HG03139 (cell line): ENCODE measurements around the gene WNT3A.
"Not testable (repeated sequence)": the region's sequence is repeated elsewhere in the genome, so short reads cannot be mapped to it uniquely, and the experiment has no call there.

ENCODE experiments used
- ATAC-seq: cut with Tn5 transposase; IDR thresholded peaks from one replicate; pipeline ENCODE4 v1.9.1; 2021; ENCODE audit not compliant: unreplicated experiment

Gene WNT3A, protein sequence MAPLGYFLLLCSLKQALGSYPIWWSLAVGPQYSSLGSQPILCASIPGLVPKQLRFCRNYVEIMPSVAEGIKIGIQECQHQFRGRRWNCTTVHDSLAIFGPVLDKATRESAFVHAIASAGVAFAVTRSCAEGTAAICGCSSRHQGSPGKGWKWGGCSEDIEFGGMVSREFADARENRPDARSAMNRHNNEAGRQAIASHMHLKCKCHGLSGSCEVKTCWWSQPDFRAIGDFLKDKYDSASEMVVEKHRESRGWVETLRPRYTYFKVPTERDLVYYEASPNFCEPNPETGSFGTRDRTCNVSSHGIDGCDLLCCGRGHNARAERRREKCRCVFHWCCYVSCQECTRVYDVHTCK

DNA sequence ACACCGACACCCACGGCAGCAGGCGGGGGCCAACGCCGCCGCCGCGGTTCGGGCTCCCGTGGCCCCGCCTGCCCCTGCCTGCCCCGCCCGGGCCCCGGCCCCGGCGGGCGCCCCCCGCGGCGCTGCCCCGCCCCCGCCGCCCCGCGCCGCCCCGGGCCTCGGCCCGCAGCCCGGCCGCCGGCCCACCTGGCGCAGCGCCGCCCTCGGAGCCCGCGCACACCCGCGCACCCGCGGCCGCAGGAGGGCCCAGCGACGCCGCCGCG lies at the start of gene WNT3A:
WNT3A (plus strand) TSS at position 213 of the 263 bp plus-strand sequence. CDS start 131 bp downstream, outside the sequence.
- ATAC-seq = no peak

GRCh38 chr1:227958617-227959324 lies 48.0 kb upstream of the WNT3A start:
- ATAC-seq = no peak

DNA sequence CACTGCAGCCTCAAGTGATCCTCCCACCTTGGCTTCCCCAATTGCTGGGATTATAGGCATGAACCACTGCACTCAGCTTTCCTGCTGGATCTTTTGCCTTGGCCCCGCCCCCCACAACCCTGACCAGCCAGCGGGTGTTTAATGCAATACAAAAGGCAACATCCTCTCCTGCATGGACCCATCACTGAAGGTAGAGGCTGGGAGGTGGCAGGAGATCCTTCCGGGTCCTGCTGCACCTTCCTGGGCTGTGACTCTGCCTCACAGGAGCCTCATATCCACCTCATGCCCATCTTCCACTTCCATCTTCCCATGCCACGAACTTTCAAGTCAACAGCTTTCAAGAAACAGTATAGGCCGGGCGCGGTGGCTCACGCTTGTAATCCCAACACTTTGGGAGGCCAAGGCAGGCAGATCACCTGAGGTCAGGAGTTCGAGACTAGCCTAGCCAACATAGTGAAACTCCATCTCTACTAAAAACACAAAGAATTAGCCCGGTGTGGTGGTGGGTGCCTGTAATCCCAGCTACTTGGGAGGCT lies 47.4 kb upstream of the WNT3A start:
- ATAC-seq = no peak

DNA sequence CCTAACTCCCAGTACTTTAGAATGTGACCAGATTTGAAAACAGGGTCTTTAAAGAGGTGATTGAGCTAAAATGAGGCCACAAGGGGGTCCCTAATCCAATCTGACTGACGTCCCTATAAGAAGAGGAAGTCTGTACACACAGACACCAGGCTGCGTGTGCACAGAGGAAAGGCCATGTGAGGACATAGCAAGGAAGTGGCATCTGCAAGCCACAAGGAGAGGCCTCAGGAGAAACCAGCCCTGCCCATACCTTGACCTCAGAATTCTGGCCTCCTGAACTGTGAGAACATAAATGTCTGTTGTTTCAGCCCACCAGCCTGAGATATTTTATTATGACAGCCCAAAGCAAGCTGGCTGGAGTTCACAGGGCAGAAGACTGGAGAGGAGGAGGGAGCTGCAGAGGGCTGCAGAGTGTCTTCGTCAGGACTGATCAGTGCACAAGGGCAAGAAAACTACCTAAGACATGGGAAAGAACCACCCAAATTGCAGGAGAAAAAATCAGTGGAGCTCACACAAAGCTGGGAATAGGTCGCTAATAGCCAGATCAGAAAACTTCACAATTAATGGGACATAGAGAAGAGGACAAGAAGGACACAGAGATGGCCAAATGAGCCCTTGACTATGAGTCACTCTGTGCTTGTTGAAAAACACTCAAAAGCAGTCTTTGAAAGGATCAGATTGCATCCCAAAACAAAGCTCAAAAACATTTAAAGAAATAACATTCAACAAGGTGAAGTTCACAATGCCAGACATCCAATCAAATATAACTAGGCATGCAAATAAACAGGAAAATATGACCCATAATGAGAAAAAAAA lies 44.9 kb upstream of the WNT3A start:
- no peak for ATAC-seq

DNA sequence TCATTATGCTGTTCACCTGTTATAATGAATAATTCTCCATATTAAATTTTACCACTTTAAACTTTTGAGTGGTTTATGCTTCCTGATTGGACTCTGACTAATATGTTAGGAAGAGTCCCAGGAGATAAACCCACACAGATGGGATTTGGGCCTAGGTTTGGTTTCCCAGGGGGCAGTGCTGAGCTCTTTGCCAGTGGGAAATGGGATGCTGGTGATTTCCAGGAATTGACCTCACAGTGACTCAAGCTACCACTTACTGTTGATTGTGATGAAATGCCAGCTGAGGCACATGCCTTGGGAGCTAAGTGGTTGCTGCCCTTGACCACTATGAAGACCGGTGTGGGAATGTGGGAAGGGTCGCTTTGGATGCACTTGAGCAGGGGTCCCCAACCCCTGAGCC lies 40.1 kb upstream of the WNT3A start:
- not testable (repeated sequence) for ATAC-seq

GRCh38 chr1:227967815-227968214 lies 39.0 kb upstream of the WNT3A start:
- not testable (repeated sequence) for ATAC-seq

GRCh38 chr1:227970076-227970995 lies 36.5 kb upstream of the WNT3A start:
- not testable (repeated sequence) for ATAC-seq

- ATAC-seq = not testable (repeated sequence)
Measured at GRCh38 chr1:227971216-227971615, 35.6 kb upstream of the WNT3A start.

DNA sequence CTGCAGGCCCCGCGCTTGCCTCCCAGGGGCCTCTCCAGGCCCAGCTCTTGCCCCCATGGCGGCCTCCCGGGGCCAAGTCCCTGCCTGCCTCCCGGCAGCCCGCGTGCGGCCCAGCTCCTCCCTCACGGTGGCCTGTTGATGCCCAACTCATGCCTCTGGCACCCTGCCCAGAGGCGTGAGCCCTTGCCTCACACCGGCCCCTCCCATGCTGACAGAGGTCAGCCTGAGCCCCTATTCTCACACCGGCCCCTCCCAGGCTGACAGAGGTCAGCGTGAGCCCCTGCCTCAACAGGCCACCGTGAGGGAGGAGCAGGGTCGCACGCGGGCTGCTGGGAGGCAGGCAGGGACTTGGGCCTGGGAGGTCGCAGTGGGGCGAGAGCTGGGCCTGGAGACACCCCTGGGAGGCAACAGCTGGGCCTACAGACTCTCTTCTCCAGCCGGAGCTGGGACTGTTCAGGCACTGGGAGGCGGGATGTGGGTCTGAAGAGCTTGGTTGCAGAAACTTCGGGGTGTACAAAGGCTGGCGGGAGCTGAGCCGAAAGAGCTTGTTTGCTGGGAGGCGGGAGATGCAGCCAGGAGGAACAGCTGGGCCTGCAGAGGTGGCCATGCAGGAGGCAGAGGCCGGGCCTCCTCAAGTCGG lies 35.0 kb upstream of the WNT3A start:
- ATAC-seq = not testable (repeated sequence)

- ATAC-seq = not testable (repeated sequence)
Measured at GRCh38 chr1:227972283-227972679, 34.5 kb upstream of the WNT3A start.

- not testable (repeated sequence) for ATAC-seq
Measured at GRCh38 chr1:227972843-227973374, 33.9 kb upstream of the WNT3A start.

DNA sequence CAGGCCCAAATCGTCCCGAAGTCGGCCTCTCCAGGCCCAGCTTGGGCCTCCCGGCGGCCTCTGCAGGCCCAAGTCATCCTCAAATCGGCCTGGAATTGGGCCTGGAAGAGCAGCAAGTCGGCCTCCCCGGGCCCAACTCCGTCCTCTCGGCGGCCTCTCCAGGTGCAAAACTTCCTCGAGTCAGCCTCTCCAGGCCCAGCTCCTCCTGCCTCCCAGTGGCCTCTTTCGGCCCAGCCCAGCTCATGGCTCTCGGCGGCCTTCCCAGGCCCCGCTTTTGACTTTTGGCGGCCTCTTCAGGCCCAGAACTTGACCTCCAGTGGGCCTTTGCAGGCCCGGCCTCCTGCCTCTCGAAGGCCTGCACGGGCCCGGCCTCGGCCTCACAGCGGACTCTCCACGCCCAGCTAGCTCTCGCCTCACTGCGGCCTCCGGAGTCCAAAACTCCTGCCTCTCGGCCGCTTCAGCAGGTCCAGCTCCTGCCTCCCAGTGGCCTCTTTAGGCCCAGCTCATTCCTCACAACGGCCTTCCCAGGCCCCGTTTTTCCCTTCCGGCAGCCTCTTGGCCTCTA lies 33.0 kb upstream of the WNT3A start:
- ATAC-seq = not testable (repeated sequence)

GRCh38 chr1:227975583-227976283 lies 31.1 kb upstream of the WNT3A start:
- ATAC-seq = not testable (repeated sequence)

DNA sequence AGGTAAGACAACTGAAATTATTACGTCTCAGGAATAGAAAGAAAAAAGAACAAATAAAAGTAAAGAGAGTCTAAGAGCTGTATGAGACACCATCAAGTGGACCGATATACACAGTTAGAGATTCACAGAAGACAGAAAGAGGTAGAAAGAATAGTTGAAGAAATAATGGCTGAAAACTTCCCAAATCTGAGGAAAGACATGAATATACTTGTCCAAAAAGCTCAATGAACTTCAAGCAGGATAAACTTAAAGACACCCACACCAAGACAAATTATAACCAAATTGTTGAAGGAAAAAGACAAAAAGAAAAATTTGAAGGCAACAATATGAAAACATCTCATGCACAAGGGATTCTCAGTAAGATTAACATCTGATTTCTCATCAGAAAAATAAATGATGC lies 19.6 kb upstream of the WNT3A start:
- no peak for ATAC-seq

DNA sequence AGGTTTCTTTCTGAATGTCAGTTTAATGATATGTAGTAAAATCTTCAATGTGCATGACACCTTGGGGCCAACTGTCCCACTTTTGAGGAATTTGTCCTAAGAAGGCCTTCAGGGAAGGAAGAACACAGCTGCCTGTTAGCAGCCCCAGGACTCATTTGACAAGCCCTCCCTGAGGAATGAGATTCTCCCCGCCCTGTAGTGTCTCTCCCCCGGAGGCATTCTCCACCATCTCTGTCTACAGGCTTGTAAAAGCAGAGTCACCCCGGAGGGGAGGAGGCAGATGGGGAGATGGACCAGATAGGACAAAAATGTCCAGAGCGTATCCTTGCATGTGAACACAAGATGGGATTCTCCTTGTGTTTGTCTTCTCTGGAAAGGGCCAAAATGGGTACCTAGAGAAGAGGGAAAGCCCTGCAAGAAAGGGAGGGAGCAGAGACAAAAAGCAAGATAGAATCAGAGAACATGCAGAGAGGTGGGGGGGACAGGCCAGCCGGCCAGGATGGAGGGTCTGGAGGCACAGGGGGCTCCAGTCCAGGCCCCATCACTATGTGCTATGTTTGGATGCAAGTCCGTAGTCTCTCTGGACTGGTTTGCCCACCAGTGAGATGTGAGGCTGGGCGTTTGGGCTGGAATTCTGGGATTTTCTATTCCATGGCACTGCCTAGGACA lies 12.0 kb upstream of the WNT3A start:
- ATAC-seq = no peak

DNA sequence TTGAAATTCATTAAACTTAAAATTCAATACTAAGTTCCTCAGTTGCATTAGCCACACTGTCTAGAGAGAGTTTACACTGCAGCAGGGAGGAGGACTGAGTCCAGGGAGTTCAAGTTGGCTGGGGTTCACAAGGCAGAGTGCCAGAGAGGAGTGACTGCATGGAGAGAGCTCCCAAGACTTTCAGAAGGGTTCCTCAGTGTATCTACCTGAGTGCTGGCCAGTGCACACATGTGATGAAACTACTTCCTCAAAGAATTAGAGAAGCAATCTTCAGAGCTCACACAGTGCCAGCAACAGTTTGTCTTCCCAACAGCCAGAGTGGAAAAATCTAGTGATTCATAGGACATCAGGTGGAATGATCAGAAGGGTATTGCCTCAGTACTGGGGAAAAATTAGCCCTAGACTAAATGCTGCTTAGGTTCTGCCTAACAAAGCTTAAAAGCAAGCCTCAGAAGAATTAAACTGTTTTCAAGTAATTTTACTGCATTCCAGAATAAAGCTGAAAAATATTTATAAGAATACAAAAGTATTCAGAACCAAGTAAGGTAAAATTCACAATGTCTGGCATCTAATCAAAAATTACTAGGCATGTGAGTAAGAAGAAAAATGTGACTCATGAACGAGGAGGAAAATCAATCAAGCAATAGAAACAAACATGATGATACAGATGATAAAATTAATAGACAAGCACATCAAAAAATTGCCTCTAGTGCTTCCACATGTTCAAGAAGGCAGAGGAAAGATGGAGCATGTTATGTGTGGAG lies 10.4 kb upstream of the WNT3A start:
- ATAC-seq = no peak

GRCh38 chr1:227998374-227999055 lies 8.3 kb upstream of the WNT3A start:
- ATAC-seq = no peak
